Superior temporal gyrus (tissue), 1 donor: ENCODE results near the gene SMIM15.

Source experiments
- DNase-seq: peaks from one replicate; pipeline ENCODE4 v3.0.0-alpha.2; 2016; ENCODE audit errors: extremely low spot score

Gene SMIM15

DNA sequence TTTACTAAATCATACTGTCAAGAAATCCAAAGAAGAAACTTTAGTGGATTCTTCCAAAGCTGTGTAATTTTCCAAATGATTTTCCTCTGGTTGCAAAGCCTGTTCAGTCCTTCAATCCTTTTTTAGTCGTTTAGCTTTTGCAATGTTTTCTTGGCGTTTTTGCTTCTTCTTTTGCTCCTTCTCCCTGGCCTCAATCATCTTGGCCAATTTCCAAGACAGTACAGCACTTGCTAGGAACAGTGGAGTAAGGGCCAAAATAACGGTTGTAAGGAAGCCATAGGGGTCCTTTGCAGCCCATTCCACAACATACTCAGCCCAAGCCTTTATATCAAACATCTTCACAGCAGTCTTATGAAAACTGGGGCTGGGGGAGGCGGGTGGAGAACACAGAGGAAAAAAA lies 2.4 kb downstream of the SMIM15 start:
- DNase-seq = no peak

DNA sequence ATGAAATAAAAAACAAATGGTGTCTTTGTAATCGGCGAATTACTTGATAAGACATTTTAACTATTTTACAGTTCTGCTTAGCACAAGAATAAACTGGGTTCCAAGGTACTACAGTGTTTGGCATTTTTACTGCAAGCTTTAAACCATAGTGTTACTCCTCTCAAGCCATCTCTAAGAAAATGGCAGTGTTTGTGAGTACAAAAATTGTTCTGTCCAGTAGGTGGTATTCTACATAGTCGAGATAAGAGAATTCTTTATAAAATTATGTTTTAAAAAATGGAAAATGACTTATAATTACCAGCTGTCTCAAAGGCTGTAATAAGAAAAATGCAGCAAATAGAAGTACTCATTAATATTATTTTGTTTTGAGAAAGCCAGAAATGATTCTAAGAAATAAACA lies 3.2 kb downstream of the SMIM15 start:
- DNase-seq = no peak

GRCh38 chr5:61151893-61152292 lies 10.4 kb downstream of the SMIM15 start:
- no peak for DNase-seq

DNA sequence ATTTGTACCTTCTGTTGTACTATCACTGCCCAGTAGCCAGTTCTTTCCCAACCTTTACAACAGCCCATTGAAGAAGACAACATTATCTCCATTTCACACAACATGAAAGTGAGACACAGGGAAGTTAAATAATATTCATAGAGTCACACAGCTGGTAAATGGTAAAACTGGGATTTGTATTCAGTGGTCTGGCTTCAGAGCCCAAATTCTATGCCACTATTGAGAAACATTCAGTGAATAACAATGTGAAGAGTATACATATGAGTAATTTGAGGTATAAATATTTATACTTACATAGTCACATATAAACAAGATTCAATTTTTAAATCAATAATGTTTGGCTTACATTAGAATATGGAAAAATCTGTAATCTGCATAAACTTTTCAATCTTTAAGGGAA lies 13.8 kb downstream of the SMIM15 start:
- DNase-seq = no peak

- DNase-seq = no peak
Observed at GRCh38 chr5:61142811-61143210, 19.5 kb downstream of the SMIM15 start.

- no peak for DNase-seq
Observed at GRCh38 chr5:61142391-61142790, 19.9 kb downstream of the SMIM15 start.

- no peak for DNase-seq
Observed at GRCh38 chr5:61141801-61142200, 20.5 kb downstream of the SMIM15 start.

DNA sequence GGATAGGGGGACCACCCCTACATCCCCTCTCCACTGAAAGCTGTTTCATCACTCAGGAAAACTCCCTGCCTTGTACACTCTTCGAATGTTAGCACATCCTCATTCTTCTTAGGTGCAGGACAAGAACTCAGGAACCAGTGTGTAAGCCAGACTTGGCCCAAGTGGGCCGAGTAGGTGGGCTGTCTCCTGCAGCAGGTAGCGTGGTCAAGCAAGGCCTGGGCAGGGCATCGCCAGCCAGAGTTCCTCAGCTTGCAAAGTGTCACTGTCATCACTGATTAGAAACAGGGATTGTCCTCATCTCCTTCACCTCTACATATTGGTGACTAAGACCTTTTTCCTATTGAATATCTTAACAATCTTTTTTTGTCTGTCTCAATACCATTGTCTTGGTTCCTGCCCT lies 22.3 kb downstream of the SMIM15 start:
- no peak for DNase-seq

DNA sequence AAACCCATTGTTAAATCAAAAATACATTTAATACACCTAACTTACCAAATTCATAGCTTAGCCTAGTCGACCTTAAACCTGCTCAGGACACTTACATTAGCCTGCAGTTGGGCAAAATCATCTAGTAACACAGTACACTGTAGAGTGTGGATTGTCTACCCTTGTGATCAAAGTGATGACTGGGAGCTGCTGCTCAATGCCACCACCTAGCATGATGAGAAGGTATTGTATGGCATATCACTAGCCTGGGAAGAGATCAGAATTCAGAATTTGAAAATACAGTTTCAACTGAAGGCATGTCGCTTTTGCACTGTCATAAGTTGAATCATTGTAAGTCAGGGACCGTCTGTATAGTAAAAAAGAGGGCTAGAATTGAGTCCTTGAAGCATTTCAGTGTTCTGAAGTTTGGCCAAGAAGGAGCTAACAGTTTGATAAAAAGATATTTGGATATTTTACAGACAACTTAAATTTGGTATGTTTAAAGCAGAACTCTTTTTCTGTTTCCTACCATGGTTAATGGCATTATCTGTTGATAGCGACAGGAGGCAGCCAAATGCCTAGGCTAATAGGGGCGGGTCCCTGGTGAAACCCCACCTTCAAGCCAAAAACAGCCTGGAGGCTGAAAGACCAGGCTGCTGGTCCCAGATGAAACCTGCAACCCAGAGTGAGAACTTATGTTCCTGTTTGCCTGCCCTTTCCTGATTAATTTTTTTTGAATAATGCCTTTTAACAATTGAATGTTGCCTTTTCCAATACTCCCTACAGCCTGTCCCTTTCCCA lies 23.0 kb downstream of the SMIM15 start:
- DNase-seq = no peak

GRCh38 chr5:61137835-61138234 lies 24.4 kb downstream of the SMIM15 start:
- DNase-seq = no peak

GRCh38 chr5:61132559-61132958 lies 29.7 kb downstream of the SMIM15 start:
- DNase-seq = no peak

- no peak for DNase-seq
Observed at GRCh38 chr5:61130289-61130688, 32.0 kb downstream of the SMIM15 start.

DNA sequence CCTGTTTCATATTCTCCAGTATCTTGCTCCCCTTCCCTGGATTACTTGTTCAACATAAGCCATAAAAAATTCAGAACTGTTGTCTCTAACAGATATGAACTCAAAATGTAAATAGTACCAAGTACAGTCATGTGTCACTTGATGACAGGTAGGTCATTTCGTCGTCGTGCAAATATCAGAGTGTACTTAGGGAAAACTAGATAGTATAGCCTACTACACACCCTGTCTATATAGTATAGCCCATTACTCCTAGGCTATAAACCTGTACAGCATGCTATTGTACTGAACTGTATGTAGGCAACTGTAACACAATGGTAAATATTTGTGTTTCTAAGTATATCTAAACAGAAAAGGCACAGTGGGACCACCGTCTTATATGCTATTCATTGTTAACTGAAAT lies 39.1 kb downstream of the SMIM15 start:
- DNase-seq = no peak

DNA sequence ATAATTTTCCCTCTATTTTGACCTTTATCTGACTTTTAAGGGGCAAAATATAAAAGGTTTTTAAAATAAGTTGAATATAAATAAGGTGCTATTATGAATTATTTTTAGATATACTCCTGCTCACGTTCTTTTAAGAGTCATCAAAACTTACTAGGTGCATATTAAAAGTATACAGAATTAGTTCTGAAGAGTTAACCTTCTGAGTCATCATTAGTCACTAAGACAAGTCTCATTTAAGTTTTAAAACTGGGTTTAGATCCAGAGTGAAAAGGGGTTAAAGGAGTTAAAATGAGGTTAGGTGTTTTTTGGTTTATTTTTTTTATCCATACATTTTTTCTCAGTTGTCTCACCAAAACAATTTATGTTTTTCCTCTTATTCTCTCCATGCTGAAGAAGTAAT lies 41.7 kb downstream of the SMIM15 start:
- DNase-seq = no peak

DNA sequence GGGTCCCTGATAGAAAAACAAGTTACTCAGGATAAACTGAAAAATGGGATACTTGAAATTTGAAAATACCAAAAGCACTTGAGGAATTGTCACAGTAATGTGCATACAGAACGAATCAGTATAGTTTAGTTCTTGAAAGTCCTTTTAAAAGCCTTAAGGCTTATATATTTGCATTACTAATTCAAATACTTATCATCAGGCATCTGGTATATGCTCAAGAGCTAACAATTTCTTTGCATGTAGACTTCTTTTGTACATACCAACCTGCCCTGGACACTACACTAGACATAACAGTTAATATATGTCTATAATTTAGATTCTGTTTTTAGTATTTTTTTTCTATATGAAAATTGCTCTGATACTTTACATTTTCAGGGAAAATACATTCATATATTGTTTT lies 43.2 kb downstream of the SMIM15 start:
- no peak for DNase-seq

GRCh38 chr5:61115968-61116367 lies 46.3 kb downstream of the SMIM15 start:
- DNase-seq = no peak

DNA sequence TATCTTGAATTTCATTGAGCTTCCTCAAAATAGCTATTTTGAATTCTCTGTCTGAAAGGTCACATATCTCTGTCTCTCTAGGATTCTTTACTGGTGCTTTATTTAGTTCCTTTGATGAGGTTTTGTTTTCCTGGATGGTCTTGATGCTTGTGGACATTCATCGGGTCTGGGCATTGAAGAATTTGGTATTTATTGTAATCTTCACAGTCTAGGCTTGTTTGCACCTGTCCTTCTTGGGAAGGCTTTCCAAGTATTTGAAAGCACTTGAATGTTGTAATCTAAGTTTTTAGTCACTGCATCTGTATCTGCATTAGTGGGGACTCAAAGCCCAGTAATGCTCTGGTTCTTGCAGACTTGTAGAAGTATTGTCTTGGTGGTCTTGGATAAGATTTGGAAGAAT lies 47.8 kb downstream of the SMIM15 start:
- DNase-seq = no peak
